GM21786 (cell line): ENCODE measurements around the gene SOD1.
"Not testable (repeated sequence)": the region's sequence is repeated elsewhere in the genome, so short reads cannot be mapped to it uniquely, and the experiment has no call there.

ENCODE experiments used
- ATAC-seq: cut with Tn5 transposase; IDR thresholded peaks from one replicate; pipeline ENCODE4 v1.9.1; 2021; ENCODE audit not compliant: unreplicated experiment

The SOD1 gene

DNA sequence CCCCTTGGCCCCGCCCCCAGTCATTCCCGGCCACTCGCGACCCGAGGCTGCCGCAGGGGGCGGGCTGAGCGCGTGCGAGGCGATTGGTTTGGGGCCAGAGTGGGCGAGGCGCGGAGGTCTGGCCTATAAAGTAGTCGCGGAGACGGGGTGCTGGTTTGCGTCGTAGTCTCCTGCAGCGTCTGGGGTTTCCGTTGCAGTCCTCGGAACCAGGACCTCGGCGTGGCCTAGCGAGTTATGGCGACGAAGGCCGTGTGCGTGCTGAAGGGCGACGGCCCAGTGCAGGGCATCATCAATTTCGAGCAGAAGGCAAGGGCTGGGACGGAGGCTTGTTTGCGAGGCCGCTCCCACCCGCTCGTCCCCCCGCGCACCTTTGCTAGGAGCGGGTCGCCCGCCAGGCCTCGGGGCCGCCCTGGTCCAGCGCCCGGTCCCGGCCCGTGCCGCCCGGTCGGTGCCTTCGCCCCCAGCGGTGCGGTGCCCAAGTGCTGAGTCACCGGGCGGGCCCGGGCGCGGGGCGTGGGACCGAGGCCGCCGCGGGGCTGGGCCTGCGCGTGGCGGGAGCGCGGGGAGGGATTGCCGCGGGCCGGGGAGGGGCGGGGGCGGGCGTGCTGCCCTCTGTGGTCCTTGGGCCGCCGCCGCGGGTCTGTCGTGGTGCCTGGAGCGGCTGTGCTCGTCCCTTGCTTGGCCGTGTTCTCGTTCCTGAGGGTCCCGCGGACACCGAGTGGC, at the start of gene SOD1:
TSS of gene SOD1 (plus strand) at position 158 of the 723 bp plus-strand sequence. CDS start at position 235, 77 bp downstream.
- ATAC-seq = peak; percentile 94

DNA sequence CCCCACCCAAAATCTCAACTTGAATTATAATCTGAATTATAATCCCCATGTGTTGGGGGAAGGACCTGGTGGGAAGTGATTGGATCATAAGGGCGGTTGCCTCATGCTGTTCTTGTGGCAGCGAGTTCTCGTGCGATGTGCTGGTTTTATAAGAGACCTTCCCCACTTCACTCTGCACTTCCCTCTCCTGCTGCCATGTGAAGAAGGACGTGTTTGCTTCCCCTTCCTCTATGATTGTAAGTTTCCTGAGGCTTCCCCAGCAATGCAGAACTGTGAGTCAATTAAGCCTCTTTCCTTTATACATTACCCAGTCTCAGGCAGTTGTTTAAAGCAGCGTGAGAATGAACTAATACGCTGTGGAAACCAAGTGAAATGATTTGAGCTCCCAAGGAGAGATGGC, 48.0 kb upstream of the SOD1 start:
- ATAC-seq = no peak

DNA sequence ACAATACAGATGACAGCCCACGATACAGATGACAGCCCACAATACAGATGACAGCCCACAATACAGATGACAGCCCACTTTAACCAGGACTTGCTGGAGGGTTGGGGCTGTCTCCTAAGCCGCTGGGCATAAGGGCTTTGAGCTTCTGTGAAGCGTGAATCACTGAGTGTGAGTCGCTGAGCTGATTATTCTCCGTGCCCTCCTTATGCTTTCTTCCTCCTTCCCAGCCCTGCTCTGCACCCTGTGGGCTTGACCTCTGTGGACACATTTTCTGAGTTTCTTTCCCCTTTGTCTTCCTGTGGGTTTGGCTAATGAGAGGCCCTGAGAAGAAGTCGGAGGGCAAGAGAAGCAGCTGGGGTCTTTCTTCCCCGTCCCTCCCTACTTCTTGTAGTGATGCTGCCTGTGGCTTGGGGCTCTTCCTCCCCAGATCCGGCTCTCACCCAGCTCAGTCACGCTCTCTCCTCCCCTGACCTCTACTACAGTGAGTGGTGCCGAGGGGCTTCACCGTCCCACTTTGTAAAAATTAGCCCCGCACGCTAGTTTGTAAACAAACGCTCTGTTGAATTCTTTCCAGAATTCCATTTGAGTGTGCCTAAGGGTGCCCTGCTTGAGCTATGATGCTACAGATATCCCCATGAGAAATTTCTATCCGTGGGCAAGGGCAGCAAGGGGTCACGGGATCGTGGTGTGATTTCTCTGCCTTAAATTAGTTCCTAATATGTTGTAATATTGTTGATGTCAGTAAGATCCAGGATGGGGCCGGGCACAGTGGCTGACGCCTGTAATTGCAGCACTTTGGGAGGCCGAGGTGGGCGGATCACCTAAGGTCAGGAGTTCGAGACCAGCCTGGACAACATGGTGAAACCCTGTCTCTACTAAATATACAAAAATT, 46.4 kb upstream of the SOD1 start:
- no peak for ATAC-seq

DNA sequence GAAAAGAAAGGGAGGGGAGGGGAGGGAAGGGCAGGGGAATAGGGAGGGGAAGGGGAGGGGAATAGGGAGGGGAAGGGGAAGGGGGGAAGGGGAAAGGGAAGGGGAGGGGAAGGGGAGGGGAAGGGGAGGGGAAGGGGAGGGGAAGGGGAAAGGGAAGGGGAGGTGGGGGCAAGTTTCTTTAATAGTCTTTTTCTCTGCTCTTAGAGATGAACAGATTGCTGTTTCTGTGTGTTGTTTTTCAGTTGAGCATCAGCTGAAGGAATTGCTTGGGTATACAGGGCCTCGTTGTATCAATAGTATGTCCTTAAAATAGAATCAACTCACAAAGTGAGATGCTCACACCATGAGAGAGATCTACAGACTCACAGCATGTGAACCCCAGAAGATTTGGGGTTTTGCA, 44.8 kb upstream of the SOD1 start:
- ATAC-seq = no peak

DNA sequence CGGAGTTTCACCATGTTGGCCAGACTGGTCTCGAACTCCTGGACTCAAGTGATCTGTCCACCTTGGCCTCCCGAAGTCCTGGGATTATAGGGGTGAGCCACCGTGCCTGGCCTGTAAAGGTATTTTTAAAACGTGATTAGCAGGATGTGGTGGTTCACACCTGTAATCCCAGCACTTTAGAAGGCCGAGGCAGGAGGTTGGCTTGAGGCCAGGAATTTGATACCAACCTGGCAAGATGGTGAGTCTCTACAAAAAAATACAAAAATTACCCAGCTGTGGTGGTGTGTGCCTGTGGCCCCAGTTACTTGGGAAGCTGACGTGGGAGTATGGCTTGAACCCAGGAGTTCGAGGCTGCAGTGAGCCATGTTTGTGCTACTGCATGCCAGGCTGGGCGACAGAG, 43.3 kb upstream of the SOD1 start:
- ATAC-seq = no peak

DNA sequence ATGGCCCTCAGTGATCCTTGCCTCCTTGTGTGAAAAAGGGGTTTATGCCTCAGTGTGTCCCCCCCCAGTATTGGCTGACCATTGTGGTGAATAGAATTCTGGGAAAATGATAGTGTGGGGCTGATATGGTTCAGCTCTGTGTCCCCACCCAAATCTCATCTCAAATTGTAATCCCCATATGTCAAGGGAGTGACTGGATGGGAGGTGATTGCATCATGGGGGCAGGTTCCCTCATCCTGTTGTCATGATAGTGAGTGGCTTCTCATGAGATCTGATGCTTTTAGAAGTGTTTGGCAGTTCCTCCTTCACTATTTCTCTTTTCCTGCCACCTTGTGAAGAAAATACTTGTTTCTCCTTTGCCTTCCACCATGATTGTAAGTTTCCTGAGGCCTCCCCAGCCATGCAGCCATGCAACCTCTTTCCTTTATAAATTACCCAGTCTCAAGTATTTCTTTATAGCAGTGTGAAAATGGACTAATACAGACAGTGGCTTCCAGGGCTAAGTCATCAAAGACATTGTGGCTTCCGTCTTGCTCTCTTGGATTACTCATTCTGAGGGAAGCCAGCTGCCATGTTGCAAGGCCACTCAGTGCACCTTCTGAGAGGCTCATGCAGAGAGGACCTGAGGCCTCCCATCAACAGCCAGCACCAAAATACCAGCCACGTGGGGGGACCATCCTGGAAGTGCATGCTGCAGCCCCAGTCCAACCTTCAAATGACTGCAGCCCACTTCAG, 40.6 kb upstream of the SOD1 start:
- ATAC-seq = no peak

DNA sequence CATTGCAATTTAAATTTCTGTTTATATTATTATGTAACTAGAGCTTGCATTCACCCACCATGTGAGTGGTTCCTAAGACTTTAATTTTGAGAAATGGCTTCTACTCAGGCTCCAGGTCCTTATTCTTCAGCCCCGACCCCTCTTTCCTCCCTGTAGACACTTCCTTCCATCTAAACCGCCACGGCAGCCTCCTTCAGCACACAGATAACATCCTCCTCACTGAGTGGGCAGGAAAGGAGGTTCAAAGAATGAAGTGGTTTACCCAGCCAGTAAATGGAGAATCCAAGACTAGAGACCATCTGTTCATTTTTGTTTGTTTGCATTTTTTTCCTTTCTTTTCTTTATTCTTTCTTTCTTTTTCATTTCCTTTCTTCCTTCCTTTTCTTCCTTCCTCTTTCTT, 37.1 kb upstream of the SOD1 start:
- ATAC-seq = no peak

DNA sequence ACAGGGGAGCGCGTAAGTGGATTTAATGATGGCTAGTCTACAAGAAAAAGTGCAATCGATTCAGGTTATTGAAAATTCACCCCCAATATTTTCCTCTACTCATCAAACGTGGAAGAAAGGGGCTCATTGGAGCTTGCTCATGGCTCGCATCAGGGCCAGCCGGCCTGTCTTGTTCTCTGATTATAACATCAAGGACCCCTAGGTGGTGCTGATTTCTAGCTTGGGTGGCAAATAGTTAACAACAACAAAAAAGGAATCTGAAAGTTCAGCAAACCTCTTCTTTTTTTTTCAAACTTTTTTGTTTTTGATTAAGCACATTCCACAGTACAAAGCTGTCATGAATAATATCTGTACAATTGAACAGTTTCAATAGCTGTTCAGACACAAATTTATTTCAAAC, 35.8 kb upstream of the SOD1 start:
- ATAC-seq = no peak

DNA sequence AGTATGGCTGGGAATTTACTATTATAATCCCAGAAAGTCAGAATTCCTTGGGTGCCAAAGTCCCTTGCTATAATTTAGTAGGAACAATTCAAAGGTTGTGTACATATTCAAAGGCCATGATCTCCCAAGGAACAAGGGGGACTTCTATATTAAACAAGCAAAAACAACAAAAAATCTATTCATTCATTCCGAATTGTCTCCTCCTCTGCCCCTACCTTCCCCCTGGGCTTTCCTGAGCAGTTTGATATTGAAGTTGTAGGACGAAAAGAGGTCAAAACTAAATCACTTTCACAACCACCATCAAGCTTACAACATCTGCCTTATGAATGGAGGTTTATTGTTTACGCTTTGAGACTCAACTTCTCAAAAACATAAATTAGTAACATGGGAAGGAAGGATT, 35.3 kb upstream of the SOD1 start:
- no peak for ATAC-seq

DNA sequence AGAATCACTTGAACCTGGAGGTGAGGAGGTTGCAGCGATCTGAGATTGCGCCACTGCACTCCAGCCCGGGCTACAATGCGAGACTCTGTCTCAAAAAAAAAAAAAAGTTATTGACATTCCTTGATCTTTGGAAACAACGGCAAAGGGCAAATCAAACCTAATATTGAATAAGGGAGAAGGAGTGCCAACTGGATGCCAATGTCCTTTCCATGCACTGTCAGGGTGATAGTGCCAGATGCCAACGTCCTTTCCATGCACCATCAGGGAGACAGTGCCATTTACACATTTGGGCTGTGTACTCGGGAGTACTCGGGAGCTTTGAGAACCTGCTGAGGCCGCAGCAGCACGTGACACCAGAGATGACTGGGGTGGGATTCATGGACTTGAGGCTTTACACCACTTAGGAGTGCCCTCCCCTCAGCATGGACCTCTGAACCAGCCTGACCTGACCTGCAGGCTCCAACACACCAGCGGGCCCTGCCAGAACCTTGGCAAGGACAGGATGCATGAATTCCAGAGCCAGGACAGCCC, 34.5 kb upstream of the SOD1 start:
- ATAC-seq = no peak

DNA sequence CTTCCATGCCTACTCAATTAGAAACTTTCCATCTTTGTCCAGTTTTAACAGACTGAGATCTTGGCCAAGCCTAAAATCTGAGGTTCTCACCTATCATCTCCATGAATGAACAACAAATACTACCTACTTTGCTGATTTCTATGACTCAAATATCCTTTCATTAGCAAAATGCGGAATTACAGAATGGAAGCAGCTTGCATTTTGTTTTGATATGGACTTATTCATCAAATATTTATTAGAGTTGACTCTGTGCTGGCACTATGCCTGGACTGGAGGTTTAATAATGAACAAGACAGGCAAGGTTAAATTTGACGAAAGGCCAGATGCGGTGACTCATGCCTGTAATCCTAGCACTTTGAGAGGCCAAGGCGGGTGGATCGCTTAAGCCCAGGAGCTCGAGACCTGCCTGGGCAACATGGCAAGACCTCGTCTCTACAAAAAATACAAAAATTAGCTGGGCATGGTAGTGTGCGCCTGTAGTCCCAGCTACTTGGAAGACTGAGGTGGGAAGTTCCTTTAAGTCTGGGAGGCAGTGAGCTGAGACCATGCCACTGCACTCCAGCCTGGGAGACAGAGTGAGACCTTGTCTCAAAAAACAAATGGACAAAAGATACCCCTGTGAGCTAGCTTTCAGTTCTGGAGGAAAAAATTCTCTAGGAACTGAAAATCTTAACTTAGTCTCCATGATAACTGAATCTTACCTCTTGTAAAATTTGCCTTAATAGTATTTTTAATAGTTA, 29.4 kb upstream of the SOD1 start:
- ATAC-seq = no peak

DNA sequence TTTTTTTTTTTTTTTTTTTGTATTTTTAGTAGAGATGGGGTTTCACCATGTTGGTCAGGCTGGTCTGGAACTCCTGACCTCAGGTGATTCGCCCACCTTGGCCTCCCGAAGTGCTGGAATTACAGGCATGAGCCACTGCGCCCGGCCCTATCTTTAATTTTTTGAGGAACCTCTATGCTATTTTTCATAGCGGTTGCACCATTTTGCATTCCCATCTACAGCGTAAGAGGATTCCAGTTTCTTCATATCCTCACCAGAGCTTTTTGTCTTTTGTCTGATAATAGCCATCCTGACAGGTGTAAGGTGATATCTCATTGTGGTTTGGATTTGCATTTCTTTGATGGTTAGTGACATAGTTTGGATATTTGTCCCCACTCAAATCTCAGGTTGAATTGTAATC, 27.6 kb upstream of the SOD1 start:
- not testable (repeated sequence) for ATAC-seq

DNA sequence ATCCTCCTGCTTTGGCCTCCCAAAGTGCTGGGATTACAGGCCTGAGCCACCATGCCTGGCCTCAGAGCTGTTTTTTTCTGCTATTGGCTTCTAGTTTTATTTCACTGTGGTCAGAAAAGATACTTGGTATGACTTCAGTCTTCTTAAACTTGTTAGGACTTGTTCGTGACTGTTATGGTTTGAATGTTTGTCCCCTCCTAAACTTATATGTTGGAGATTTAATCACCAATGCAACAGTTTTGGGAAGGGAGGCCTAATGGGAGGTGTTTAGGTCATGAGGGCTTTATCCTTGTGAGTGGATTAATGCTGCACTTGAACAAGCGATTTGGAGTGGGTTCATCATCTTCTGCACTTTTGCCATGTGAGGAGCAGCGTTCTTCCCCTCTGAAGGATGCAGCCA, 24.5 kb upstream of the SOD1 start:
- ATAC-seq = no peak

DNA sequence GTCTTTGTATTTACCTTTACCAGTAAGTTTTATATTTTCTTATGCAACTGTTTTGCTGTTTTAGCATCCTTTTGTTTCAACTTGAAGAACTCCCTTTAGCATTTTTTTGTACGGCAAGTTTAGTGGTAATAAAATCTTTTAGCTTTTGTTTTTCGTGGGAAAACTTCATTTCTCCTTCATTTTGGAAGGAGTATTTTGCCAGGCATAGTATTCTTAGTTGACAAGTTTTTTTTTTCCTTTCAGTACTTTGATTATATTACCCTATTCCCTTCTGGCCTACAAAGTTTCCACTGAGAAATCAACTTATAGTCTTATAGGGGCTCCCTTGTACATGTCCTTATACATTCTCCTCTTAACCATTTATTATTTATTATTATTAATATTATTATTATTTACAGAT, 22.6 kb upstream of the SOD1 start:
- ATAC-seq = no peak

DNA sequence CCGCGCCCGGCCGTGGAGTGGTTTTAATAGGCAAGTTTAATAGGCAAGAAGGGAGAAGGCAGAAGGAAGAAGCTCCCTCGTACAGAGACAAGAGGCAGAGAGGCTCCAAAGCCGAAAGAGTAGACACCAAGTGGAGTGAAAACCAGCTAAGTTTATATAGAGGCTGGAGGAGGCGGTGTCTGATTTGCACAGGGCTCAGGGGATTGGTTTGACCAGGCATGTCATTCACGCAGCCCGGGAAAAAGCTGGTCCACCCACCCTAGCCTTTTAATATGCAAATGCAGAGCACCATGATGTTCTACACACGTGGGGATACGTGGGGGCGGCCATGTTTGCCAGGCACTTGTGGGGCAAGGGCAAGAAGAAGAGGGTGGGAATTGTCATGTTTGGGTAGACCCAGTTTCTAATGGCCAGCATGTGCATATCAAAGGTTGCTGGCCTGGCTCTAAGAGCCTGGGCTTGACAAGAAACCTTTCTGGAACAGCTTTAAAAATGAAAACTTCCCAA, 18.0 kb upstream of the SOD1 start:
- no peak for ATAC-seq

DNA sequence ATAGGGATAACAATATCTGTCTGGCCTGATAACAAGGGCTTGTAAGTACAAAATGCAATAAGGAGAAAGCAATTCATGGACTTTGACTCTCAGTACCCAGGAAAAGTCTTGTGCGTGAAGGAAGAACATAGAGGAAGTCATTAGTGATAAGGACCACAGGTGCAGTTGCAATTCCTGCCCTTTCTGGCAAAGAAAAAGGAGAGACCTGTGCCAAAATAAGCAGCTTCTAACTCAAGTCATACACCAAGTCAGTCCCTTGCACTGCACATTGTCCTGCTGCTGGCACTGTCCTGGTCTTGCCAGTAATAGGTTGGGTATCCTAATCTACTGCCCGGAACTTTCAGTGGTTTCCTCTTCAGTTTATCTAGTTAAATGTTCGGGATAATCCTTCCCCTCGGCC, 14.8 kb upstream of the SOD1 start:
- ATAC-seq = no peak

DNA sequence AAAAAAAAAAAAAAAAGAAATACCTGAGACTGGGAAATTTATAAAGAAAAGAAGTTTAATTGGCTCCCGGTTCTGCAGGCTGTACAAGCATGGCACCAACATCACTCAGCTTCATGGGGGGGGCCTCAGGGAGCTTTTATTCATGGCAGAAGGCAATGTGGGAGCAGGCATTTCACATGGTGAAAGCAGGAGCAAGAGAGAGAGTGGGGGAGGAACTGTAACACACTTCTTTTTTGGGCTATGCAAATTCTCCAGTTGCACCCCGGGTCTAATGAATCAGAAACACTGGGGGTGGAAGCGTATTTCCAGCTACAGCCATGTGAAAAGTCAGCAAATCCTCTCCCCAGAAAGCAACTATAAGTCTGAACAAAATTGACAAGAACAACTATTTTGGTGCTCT, 11.8 kb upstream of the SOD1 start:
- ATAC-seq = peak; percentile 60

DNA sequence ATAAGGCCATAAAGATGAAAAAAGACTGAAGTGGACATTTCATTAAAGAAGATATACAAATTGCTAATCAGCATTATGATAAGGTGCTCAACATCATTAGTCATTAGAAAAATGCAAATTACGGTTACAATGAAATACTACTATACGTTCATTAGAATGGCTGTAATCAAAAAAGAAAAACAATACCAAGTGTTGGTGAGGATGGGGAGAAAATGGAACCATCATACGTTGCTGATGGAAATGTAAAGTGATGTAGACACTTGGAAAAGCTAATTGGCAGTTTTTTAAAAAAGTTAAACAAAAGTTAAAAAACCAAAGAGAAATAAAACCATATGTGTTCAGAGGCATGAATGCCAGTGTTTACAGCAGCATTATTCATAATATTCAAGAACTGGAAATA, 8.6 kb upstream of the SOD1 start:
- no peak for ATAC-seq

DNA sequence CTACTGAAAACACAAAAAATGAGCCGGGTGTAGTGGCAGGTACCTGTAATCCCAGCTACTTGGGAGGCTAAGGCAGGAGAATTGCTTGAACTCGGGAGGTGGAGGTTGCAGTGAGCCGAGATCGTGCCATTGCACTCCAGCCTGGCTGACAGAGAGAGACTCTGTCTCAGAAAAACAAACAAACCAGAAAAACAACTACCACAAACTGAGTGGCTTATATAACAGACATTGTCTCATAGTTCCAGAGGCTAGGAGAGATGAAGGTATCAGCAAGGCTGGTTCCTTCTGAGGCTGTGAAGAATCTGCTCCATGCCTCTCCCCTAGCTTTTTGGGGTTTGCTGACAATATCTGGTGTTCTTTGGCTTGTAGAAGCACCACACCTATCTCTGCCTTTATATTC, 8.0 kb upstream of the SOD1 start:
- ATAC-seq = not testable (repeated sequence)

DNA sequence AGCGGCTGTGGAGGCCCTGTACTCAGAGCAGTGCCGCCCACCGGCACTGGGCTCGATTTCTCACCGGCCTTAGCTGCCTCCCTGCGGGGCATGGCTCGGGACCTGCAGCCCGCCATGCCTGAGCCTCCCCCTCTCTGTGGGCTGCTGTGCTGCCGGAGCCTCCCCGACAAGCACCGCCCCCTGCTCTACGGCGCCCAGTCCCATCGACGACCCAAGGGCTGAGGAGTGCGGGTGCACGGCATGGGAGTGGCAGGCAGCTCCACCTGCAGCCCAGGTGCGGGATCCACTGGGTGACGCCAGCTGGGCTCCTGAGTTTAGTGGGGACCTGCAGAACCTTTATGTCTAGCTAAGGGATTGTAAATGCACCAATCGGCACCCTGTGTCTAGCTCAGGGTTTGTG, 5.2 kb upstream of the SOD1 start:
- no peak for ATAC-seq
